ENCODE measurements around the gene ENTPD3. TPM values are rescaled to one million over a fixed set of nuclear protein-coding genes. Genes with fewer than 3 reads are reported as not detected.
A peak's percentile ranks its signal among the peaks of the same experiment; 100 is the strongest.
"Not testable (repeated sequence)": the region's sequence is repeated elsewhere in the genome, so short reads cannot be mapped to it uniquely, and the experiment has no call there.

Gene ENTPD3
- total RNA-seq, 1 experiment from 2014 or later = not detected

DNA sequence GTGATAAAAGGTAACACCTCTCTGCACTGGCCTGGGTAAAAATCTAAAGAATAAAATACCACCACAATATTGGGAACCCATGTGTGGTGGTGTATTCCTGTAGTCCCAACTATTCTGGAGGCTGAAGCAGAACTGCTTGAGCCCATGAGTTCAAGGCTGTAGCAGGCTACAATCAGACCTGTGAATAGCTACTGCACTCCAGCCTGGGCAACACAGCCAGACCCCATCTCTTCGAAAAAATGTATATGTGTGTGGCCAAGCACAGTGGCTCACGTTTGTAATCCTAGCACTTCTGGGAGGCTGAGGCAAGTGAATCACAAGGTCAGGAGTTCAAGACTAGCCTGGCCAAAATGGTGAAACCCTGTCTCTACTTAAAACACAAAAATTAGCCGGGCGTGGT, 68.3 kb downstream of the ENTPD3 start:
- in situ Hi-C loops (cut with HindIII; ENCODE audit: low pct_unique_long_range_greater_than_20kb, low sequenced_read_pairs) = no loop called here
- no peak for DNase-seq (ENCODE audit: low read depth)

DNA sequence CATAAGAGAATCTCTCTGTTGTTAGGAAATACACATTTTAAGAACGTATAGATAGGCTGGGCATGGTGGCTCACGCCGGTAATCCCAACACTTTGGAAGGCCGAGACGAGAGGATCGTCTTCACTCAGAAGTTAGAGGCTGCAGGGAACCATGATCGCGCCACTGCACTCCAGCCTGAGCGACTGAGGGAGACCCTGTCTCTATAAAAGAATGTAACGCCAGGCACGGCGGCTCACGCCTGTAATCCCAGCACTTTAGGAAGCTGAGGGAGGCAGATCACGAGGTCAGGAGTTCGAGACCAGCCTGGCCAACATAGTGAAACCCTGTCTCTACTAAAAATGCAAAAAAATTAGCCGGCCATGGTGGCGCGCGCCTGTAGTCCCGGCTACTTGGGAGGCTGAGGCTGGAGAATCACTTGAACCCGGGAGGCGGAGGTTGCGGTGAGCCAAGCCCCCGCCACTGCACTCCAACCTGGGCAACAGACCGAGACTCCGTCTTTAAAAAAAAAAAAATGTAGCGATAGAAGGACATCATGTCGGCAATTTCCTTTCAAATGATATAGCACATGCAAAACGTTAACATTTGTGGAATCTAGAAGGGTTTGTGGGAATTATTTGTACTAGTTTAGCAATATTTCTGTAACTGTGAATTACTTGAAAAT, 69.4 kb downstream of the ENTPD3 start:
- in situ Hi-C loops (cut with HindIII; ENCODE audit: low pct_unique_long_range_greater_than_20kb, low sequenced_read_pairs) = no loop called here
- DNase-seq (ENCODE audit: low read depth) = no peak

DNA sequence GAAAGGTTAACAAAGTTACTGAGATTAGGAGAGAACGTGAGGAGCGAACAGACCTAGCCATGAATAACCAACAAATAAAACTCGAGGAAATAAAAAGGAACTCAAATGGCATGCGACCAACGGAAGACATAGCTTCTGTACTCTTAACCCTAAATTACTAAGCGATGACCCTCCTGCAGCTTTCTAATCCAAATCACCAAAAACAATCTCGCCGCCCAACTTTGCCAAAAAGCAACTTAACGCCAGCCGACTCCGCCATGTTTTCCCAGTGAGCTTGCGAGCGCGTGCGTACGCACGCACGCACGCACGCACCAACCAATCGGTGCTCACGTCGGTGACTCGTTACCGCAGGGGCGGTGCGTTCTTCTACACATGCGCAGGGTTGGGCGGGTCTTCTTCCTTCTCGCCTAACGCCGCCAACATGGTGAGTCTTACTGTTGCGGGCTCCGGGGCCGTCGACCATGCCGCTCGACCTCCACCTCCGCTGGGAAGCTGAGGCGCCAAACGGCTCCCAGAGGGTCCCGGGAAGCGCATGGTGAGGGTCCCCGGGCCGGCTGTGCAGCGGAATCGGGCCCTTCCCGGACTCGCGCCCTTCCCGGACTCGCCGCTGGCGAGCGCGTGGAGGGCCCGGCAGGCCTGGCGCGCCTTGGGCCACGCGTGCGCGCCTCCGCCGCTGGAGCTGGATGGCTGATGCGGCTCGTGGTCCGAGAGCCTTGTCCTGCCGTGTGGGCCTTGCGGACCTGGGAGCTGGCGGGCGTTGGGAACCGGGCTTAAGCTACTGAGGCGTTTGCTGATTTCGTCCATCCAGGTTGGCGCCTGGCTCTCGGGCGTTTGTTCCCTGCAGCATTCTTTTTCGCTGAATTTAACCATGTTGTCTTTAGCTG, 70.2 kb downstream of the ENTPD3 start, which contains the start of gene RPL14:
RPL14 (plus strand) TSS at position 400 of the 884 bp plus-strand sequence; CDS start at position 533, 133 bp downstream.
- in situ Hi-C loops (cut with HindIII; ENCODE audit: low pct_unique_long_range_greater_than_20kb, low sequenced_read_pairs) = no loop called here
- peak; percentile 83 for DNase-seq (ENCODE audit: low read depth)

DNA sequence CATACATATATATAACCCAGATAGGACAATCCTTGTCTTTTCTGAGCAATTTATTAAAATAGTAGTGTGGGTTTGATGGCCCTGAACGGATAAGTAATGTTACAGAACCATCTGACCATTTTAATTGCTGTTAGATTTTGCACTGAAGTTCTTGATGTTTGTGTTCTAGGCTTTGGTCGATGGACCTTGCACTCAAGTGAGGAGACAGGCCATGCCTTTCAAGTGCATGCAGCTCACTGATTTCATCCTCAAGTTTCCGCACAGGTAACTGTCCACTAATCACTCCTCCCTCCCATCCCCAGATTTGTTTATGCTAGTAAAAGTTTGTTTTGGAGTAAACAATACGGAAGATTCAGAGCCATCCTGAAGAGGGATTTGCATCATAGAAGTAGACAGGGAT, 71.5 kb downstream of the ENTPD3 start:
- in situ Hi-C loops (cut with HindIII; ENCODE audit: low pct_unique_long_range_greater_than_20kb, low sequenced_read_pairs) = no loop called here
- DNase-seq (ENCODE audit: low read depth) = no peak

DNA sequence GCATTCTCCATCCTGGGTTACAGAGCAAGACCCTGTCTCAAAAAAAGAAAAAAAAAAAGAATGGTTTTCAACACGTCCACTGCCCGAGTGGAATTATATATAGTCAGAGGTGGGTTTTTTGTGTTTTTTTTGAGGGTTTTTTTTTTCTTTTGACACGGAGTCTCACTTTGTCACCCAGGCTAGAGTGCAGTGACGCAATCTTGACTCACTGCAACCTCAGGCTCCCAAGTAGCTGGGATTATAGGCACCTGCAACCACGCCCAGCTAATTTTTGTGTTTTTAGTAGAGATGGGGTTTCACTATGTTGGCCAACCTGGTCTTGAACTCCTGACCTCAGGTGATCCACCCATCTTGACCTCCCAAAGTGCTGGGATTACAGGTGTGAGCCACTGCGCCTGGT, 73.5 kb downstream of the ENTPD3 start:
- in situ Hi-C loops (cut with HindIII; ENCODE audit: low pct_unique_long_range_greater_than_20kb, low sequenced_read_pairs); DNase-seq (ENCODE audit: low read depth): not testable (repeated sequence)

DNA sequence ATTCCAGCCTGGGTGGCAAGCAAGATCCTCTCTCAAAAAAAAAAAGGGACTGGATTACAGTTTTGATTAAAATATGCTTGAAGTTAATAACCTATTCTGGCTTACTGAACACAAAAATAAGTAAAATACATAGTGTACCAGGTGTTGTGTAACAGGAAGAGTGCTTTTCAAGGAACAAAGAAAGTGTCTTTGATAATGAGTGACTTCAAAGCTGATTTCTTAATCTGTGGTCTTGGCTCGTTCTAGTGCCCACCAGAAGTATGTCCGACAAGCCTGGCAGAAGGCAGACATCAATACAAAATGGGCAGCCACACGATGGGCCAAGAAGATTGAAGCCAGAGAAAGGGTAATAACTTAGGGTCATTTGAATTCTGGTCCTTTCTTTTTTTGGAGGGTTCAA, 74.2 kb downstream of the ENTPD3 start:
- DNase-seq (ENCODE audit: low read depth) = no peak
- in situ Hi-C loops (cut with HindIII; ENCODE audit: low pct_unique_long_range_greater_than_20kb, low sequenced_read_pairs) = no loop called here

DNA sequence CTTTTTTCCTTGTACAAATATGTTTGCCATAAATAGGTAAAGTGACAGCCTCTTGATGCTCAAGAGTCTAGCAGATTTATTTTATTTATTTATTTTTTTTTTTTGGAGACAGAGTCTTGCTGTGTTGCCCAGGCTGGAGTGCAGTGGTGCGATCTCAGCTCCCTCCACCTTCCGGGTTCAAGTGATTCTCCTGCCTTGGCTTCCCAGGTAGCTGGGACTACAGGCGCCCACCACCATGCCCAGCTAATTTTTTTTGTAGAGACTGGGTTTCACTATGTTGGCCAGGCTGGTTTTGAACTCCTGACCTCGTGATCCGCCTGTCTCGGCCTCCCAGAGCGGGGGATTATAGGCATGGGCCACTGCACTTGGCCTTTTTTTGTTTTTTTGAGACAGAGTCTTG, 75.9 kb downstream of the ENTPD3 start:
- DNase-seq (ENCODE audit: low read depth); in situ Hi-C loops (cut with HindIII; ENCODE audit: low pct_unique_long_range_greater_than_20kb, low sequenced_read_pairs): not testable (repeated sequence)

DNA sequence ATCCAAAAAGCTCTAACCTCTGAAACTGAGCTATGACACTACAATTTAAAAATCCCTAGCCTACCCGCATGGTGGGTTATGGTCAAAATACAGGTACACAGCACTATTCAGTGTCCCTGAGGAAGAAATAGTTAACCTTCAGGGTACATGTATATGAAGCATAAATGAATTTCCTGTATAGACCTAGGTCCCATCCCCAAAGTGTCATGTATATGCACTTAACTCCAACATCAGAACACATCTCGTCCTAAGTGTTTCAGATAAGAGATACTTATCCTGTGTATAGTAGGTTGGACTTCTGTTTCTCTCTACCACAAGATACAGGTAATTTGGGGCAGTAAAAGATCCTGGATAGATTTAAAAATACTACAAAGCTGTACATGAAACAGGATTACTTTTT, 76.6 kb downstream of the ENTPD3 start:
- in situ Hi-C loops (cut with HindIII; ENCODE audit: low pct_unique_long_range_greater_than_20kb, low sequenced_read_pairs) = no loop called here

DNA sequence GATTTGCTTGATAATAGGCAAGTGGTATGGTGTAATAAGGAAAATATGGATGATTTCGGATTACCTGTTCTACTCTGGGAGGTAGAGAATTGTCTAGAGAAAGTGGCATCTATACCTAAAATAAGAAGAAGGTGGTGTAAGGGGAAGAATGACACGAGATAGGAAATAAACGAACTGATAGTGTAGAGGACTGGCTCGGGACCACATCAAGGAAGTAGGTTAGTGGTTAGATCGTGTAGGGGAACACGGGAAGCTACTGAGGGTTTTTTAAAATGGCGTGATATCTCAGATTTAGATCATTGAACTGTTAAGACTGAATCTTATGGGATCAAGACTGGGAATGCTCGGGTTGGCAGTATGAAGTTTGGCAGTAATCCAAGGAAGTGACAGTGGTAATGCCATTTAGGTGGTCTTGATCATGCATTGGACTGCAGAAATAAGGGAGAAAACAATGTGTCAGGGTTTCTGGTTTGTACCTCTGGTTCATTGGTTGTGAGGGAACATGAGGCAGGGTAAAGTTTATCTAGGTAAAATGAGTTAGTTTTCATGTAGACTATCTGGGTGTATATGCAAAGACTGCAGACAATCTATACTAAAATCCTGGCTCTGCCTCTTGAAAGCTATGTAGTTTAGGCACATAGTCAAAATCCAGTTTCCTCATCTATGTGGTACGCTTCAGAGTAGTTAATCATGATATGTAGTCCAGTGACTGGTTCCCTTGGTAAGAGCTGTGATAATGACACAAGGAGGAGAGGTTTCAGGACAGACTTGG, 77.5 kb downstream of the ENTPD3 start:
- in situ Hi-C loops (cut with HindIII; ENCODE audit: low pct_unique_long_range_greater_than_20kb, low sequenced_read_pairs) = no loop called here
- DNase-seq (ENCODE audit: low read depth) = no peak

More for the DNA sequence above, 76.6 kb downstream of the ENTPD3 start:
- no peak for DNase-seq (ENCODE audit: low read depth)

DNA sequence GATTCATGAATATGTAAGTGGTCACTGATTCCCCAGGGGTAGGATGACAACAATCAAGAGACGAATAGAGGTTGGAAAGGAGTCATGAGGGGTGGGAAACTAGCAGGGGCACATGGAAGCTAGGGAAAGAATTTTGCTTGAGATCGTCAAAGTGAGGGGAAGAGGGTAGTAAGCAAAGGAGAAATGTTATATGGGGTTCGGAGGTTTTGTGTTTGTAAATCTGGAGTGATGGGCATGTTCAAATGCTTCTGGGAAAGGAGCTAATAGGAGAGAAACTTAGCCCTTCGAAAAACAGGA, 78.1 kb downstream of the ENTPD3 start:
- in situ Hi-C loops (cut with HindIII; ENCODE audit: low pct_unique_long_range_greater_than_20kb, low sequenced_read_pairs) = no loop called here
- no peak for DNase-seq (ENCODE audit: low read depth)

DNA sequence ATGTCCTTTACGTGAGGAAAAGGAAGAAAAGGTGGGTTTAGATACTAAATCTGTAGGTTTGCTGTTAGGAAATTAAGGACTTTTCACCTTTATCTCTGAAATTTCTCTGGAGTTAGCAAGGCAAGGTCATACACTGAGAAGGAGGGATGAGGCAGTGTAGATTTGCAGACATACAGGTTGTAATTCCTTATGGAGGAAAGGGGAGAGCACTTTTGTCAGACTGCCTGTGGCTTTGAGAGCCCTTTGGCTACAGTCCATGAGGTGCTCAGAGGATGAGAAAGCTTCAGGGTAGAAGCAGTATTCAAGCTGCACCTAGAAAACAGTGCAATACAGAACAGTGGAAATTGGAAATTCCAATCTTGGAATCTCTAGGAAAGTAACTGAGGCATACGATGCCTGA, 78.5 kb downstream of the ENTPD3 start:
- in situ Hi-C loops (cut with HindIII; ENCODE audit: low pct_unique_long_range_greater_than_20kb, low sequenced_read_pairs) = no loop called here
- no peak for DNase-seq (ENCODE audit: low read depth)

DNA sequence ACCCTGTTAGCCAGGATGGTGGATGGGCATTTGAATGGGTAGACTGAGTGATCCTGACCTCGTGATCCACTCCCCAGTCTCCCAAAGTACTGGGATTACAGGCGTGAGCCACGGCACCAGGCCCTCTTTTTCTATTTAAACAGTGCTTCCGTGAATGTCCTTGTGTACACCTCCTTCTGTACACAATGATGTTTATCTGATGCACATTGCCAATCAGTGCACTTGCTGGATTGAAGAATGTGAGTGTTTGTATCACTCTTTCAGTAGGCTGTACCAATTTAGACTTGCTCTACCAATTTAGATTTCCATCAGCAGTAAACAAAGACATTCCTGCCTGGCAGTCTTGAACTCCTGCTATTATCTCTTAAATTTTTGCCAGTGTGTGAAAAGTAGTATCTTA, 81.0 kb downstream of the ENTPD3 start:
- in situ Hi-C loops (cut with HindIII; ENCODE audit: low pct_unique_long_range_greater_than_20kb, low sequenced_read_pairs) = no loop called here
- DNase-seq (ENCODE audit: low read depth) = no peak

DNA sequence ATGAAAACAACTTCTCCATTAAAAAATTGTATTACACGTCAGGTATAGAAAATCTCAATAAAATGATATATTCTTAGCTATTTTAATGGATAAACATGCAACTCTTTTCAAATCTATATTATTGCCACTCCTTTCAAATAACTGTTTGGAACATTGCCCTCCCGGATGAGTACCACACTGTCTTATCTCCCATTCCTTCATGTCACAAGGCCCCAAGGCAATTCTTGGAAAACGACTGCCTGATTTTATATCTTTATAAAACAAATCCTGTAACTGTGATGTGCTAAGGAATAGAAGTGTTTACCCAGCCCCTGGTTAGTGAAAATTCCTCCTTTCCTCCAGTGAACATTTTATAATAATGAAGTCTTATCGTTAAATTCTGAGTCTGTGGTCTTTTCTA, 83.7 kb downstream of the ENTPD3 start:
- in situ Hi-C loops (cut with HindIII; ENCODE audit: low pct_unique_long_range_greater_than_20kb, low sequenced_read_pairs) = no loop called here

DNA sequence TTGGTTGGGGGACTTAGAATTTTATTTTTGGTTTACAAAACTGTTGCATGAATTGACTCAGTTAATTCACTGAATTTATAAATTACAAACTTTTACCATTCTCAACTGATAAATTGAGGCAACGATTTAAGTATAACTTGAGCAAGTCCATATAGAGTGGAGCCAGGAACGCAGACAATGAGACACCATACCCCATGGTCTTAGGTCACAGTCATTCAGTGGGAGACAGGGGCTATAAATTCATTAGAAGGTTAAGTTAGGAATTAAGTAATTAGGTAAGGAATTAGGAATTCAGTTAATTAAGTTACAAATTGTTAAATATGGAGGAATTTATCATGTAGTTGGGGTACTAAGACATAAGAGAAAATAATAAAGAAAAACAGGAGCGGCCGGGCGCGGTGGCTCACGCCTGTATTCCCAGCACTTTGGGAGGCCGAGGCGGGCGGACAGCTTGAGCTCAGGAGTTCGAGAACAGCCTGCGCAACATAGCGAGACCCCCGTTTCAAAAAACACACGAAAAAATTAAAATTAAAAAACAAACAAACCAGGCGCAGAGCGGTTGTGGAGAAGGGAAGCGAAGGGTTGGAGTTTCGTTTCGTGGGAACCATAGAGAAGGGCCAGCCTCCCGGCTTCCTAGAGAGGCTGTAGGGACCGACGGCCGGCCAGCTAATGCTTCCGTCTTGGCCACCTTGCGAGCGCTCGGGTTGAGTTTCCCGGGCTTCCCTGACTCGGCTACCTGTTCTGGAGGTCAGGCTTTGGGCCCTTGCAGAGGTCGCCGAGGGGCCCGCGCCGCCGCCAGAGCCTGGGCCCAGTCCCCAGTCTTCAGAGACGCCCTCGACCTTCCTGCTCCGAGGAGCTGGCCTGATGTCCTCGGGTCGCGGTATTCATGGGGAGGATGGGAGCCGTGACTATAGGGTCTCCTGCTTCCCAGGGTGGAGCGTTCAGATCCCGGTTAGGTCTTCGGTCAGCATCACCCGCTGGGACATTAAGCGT, 89.8 kb downstream of the ENTPD3 start, which contains the start of gene ZNF619:
ZNF619 (plus strand) TSS at position 645 of the 993 bp plus-strand sequence. CDS start 858 bp downstream, outside the sequence.
- in situ Hi-C loops (cut with HindIII; ENCODE audit: low pct_unique_long_range_greater_than_20kb, low sequenced_read_pairs) = no loop called here
- peak; percentile 67 for DNase-seq (ENCODE audit: low read depth)

More for the DNA sequence above, 83.7 kb downstream of the ENTPD3 start:
- DNase-seq (ENCODE audit: low read depth) = no peak

DNA sequence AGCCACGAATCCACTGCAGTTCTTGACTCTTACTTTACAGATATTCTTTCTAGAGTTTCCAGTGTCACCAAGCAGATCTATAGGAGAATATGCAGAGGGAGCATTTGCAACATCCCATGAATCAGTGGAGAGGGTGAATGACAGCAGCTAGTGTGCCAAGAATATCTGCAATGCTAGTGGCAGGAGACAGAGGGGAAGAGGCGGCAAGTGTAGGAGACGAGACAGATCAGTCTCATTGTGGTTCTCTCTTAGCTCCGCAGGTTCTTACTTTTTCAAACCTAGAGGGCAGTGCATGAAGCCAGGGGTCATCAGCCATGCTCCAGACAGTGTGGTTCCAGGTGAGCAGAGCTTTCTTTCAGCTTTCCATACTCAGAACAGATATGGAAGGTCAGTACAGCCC, 90.7 kb downstream of the ENTPD3 start:
- in situ Hi-C loops (cut with HindIII; ENCODE audit: low pct_unique_long_range_greater_than_20kb, low sequenced_read_pairs) = no loop called here
- DNase-seq (ENCODE audit: low read depth) = no peak

All from Caki2 (cell line).